NCI-H526 treated with DMSO at 0.1 percent for 48 hours (cell line): ENCODE results near the gene BTF3.
"Not testable (repeated sequence)": the region's sequence is repeated elsewhere in the genome, so short reads cannot be mapped to it uniquely, and the experiment has no call there.

Experiments used
- DNase-seq: peaks from one replicate; lab custom pipeline; 2025; lab: John Stamatoyannopoulos, UW

The BTF3 gene

GRCh38 chr5:73498057-73498992 is at the start of gene BTF3:
Gene BTF3, plus strand, starts transcription at chr5:73498442. Its CDS starts 226 bp downstream, at chr5:73498668.
- DNase-seq = peak; percentile 85

GRCh38 chr5:73448463-73449136 is 49.6 kb upstream of the BTF3 start, which contains the start of gene FOXD1:
Gene FOXD1, minus strand, starts transcription at chr5:73448777. Its CDS starts 415 bp downstream, at chr5:73448362.
- DNase-seq = peak; percentile 80

GRCh38 chr5:73450137-73450536 is 48.1 kb upstream of the BTF3 start:
- no peak for DNase-seq

- DNase-seq = no peak
Measured at GRCh38 chr5:73450672-73451223, 47.5 kb upstream of the BTF3 start.

GRCh38 chr5:73451224-73452130 is 46.8 kb upstream of the BTF3 start:
- DNase-seq = no peak

- no peak for DNase-seq
Measured at GRCh38 chr5:73452215-73452614, 46.0 kb upstream of the BTF3 start.

- DNase-seq = peak; percentile 96
Measured at GRCh38 chr5:73454379-73455036, 43.7 kb upstream of the BTF3 start.

- not testable (repeated sequence) for DNase-seq
Measured at GRCh38 chr5:73456462-73456861, 41.8 kb upstream of the BTF3 start.

- no peak for DNase-seq
Measured at GRCh38 chr5:73459366-73459765, 38.9 kb upstream of the BTF3 start.

- no peak for DNase-seq
Measured at GRCh38 chr5:73460133-73460532, 38.1 kb upstream of the BTF3 start.

- no peak for DNase-seq
Measured at GRCh38 chr5:73464016-73464745, 34.1 kb upstream of the BTF3 start.

- DNase-seq = not testable (repeated sequence)
Measured at GRCh38 chr5:73468638-73469037, 29.6 kb upstream of the BTF3 start.

GRCh38 chr5:73469878-73470277 is 28.4 kb upstream of the BTF3 start:
- no peak for DNase-seq

GRCh38 chr5:73471654-73472053 is 26.6 kb upstream of the BTF3 start:
- DNase-seq = no peak

GRCh38 chr5:73472116-73472515 is 26.1 kb upstream of the BTF3 start:
- no peak for DNase-seq

- no peak for DNase-seq
Measured at GRCh38 chr5:73480500-73480899, 17.7 kb upstream of the BTF3 start.

- no peak for DNase-seq
Measured at GRCh38 chr5:73482383-73483136, 15.7 kb upstream of the BTF3 start.

- DNase-seq = no peak
Measured at GRCh38 chr5:73483676-73484075, 14.6 kb upstream of the BTF3 start.

GRCh38 chr5:73484511-73484910 is 13.7 kb upstream of the BTF3 start:
- no peak for DNase-seq

- no peak for DNase-seq
Measured at GRCh38 chr5:73485715-73486114, 12.5 kb upstream of the BTF3 start.
